Stimulated activated CD8-positive, alpha-beta memory T cell treated with anti-CD3 and anti-CD28 coated beads, Interleukin-4, amount 100 ng/mL, for 48 hours (primary cell): ENCODE results near the gene NFATC4.
"Not testable (repeated sequence)": the region's sequence is repeated elsewhere in the genome, so short reads cannot be mapped to it uniquely, and the experiment has no call there.

Experiments used
- DNase-seq: peaks from one replicate; pipeline ENCODE4 v3.0.0-alpha.2; 2020

The NFATC4 gene

DNA sequence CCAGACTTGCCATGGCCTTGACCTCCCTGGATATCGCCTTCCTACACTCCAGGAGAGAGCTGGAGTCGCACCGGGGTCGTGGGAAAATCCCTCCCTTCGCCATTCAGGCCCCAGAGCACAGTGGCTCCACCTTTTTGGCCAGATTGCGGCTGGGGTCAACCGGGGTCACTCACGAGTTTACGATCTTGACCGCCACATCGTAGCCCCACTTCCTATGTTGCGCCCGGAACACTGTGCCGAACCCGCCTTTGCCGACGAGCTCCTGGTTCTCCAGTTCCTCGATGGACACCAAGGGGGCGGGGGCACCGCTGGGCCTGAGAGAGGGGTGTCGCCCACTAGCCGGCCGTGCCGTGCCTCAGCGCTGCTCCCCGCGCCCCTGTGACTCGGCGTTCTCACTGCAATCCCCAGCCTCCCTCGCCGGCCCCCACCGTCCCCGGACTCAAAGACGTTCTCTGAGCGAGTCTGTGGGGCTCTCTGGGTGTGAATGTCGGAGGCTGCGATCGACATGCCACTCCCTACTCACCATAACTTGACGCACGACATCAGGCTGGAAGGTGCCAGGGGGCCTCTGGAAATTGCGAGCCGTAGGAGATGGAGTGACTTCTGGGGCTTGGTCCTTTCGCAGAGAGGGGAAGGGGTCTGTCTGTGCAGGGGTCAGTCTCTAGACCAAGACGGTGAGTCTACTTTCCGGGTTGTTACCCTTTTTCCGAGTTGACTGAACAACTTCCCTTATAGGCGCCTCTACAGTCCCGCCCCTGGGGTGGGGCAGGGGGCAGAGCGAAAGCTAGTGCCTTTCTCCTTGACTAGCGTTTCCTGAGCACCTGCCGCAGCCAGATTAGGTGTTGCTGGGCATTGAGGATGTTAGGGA is 28.5 kb upstream of the NFATC4 start, which contains the start of gene RIPK3:
RIPK3 (minus strand) TSS at position 708 of the 868 bp plus-strand sequence; CDS start at position 543, 165 bp downstream.
- peak; percentile 77 for DNase-seq

DNA sequence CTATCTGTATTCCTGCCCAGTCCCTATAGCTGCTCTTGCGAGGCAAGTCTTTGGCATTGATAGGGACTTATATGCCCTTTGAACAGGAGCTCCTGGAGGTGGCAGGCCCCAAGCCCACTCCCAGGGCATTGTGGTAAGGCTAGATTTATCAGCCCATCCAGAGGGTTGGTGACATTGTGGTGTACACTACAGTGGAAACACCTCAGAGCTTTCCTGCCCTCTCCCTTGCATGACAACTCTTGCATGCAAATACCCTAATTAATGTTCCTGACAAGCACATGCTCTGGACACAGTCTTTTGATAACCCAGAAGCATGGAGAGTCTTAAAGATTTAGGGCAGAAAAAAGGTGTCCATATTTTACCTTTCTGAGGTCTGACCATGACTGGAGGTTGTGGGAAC is 27.4 kb upstream of the NFATC4 start:
- DNase-seq = no peak

DNA sequence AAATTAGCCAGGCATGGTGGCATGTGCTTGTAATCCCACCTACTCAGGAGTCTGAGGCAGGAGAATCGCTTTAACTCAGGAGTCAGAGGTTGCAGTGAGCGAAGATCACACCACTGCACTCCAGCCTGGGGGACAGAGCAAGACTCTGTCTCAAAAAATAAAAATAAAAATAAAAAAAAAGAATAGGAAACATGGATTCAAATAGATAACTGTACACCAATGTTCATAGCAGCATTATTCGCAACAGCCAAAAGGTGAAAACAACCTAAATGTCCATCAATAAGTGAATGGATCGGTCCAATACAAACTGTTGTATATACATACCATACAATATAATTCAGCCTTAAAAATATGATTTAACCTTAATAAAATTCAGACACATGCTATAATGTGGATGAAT is 25.1 kb upstream of the NFATC4 start:
- no peak for DNase-seq

DNA sequence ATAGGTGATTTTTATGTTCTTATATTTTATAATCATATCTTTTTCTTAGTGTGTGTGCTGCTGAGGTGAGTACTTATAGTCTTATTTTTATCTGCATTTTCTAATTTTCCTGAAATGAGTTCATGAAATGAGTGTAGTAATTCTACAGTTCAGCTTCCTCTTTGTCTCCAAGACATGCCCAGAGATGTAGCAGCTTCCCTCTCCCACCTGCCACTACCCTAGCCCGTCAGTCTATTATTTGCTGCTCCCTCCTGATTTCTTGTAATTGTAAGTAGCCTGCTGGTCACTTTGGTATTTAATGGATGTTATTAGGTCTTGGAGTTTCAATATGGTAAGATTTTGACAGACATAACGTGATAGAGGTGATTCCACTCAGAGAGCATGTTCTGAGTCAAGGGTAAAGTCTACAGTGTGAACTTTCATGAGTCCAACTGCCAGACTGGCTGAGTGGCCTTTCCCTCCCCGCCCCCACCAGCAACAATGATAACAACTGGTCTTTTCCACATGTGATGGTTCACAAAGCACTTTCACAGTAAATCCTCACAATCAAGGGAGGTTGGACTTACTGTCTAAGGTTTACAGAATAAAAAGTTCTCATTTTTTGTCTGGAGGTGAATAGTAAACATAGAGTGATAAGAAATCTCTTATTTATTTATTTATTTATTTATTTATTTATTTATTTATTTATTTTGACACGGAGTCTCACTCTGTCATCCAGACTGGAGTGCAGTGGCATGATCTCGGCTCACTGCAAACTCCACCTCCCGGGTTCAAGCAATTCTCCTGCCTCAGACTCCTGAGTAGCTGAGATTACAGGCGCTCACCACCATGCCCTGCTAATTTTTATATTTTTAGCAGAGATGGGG is 24.0 kb upstream of the NFATC4 start:
- DNase-seq = no peak

DNA sequence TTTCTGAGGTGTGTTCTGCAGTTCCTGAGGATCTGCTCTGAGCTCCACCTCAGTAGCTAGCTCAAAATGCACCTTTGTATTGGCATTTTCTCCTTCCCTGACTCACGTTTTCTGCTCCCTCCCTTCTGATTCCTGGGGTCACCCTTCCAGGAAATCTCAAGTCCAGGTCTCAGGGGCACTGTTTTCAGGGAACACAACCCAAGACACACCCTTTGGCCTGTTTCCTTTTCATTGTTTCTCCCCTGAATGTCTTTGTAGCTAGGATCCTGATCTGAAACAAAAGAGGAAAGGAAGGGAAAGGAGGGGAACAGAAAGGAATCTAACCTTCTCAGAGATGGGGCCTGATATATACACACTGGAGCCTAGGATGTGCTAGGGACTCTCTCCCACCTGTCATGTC is 20.9 kb upstream of the NFATC4 start:
- DNase-seq = no peak

DNA sequence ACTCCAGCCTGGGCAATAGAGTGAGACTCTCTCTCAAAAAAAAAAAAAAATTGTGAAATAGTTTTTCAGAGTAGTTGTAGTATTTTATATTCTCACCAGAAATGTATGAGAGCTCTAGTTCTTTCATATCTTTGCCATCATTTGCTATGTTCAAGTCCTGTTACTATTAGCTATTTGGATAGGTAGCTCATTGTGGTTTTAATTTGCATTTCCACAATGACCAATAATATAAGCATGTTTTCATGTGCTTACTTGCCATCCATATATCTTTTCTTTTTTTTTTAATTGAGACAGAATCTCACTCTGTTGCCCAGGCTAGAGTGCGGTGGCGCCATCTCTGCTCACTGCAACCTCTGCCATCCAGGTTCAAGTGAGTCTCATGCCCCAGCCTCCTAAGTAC is 19.8 kb upstream of the NFATC4 start:
- DNase-seq = no peak

DNA sequence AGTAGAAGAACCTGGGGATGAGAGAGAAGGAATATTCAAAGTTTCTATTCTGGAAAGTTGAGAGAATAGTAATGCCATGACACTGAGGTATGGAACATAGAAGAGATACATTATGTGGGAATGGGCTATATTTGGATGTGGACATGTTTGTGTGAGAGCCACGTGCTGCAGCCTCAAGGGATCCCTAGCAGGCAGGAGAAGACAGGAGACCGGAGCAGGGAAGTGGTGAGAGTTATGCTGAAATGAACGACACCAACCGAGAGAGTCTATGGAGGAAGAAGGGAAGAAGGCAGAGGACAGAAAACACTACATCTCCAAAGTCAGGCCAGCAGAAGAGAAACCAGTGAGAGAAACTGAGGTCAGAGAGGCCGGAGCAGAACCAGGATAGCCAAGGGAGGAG is 18.2 kb upstream of the NFATC4 start:
- no peak for DNase-seq

DNA sequence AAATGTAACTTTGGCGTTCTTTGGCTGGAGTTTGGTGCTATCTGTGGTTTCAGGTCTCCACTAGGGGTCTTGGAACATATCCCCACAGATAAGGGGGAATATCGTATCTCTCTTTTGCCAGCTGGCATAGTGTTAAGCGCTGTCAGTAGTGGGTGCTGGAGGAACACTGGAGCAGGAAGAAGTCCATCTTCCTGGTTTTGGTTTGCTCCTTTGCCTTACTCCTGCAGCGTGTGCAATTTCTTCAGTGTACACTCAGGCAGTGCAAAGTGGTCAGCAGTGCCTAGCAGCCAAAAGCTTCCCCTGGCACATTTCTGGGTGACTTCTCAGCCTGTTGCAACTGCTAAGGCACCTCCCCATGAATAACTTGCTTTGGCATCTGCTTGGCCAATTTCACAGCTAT is 16.5 kb upstream of the NFATC4 start:
- no peak for DNase-seq

DNA sequence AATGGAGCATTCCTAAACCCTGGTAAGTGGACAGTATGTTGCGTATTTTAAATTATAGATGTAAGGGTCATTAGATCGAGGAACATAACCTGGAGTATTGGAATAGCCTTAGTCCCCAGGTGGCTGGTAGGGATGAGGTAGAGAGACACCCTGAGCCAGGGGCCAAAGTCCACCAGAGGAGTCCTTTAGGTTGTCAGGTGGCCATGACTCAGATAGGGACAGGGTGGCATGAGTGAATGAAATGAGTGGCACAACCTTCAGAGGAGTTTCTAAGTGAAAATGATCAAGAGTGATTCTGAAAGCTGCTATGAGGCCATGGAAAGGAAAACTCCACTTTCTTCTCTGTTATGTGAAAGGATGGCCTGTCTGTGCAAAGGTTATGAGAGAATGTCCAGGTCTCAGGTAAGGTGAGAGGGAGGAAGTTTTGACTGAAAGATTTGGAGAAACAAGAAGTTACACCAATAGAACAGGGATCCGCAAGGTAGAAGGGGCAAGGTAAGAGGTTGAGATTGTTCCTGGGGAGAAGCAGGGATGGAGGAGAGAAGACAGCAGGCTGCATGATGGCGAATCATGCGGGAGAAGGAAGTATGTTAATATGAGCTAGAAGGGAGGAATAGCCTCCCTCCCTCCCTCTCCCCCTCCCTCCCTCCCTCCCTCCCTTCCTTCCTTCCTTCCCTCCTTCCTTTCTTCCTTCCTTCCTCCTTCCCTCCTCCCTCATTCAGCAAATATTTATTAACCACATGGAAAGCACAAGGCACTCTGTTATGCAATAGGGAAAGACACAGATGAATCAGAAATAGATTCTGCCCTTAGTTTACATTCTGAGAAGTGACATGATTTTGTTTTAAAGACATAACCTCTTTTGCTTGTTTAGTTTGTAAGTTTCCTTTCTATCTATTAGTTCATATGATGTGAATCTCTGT is 14.2 kb upstream of the NFATC4 start:
- no peak for DNase-seq

DNA sequence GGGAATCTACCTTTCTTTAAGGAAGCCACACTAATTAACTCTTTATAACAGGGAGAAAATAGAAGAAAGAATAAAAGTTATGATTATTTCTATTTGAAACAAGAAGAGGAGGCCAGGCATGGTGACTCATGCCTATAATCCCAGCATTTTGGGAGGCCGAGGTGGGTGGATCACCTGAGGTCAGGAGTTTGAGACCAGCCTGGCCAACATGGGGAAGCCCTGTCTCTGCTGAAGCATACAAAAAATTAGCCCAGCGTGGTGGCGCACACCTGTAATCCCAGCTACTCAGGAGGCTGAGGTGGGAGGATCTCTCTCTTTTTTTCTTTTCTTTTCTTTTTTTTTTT is 13.5 kb upstream of the NFATC4 start:
- not testable (repeated sequence) for DNase-seq

DNA sequence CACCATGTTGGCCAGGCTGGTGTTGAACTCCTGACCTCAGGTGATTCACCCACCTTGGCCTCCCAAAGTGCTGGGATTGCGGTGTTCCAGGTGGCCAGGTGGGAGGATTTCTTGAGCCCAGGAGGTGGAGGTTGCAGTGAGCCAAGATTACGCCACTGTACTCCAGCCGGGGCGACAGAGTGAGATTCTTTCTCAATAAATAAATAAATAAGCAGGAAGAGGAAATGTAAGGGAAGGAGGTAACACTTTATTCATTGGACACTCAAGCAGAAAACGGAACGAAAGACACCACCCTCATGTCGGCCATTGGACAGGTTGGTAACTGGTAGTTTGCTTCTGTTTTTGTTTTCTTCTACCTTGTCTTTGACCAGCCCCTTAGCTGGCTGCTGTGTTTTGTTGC is 13.0 kb upstream of the NFATC4 start:
- DNase-seq = no peak

DNA sequence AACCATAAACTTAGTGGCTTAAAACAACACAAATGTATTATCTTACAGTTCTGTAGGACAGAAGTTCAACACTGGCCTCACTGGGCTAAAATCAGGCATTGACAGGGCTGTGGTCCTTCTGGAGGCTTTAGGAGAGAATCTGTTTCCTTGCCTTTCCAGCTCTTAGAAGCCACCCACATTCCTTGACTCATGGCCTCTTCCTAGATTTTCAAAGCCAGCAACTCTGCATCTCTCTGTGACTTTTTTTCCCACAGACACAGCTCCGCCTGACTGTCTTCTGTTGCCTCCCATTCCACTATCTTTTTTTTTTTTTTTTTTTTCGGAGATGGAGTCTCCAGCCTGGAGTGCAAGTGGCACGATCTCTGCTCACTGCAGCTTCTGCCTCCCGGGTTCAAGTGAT is 11.8 kb upstream of the NFATC4 start:
- no peak for DNase-seq

DNA sequence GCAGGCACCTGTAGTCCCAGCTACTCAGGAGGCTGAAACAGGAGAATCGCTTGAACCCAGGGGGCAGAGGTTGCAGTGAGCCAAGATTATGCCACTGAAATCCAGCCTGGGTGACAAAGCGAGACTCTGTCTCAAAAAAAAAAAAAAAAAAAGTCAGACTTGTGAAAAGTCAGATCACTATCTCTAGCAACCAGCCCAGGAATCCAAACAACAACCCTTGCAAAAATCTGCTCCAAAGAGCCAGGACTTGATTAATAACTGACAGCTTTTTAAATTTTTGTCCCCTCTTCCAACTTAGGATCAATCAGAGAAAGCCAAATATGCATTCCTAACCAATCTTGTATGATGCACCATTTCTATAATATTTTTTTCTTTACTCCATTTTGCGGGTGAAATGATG is 7.7 kb upstream of the NFATC4 start:
- no peak for DNase-seq

DNA sequence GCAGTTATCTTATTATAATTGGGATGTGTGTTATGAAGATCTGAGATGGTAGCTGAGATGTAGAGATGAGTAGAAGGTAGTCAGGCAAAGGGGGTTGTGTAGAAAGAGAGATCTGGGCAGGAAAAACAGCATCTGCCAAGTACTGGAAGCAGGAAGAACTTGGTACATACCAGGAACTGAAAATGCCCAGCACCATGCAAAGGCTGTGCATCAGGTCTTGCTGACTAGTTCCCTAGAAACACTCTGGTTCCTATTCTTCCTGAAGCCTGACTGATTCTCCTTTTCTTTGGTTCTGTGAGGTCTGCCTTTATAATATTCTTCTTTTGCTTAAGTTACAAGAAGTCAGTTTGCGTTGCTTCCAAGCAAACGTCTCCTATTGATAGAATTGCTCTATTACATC is 6.7 kb upstream of the NFATC4 start:
- DNase-seq = no peak

DNA sequence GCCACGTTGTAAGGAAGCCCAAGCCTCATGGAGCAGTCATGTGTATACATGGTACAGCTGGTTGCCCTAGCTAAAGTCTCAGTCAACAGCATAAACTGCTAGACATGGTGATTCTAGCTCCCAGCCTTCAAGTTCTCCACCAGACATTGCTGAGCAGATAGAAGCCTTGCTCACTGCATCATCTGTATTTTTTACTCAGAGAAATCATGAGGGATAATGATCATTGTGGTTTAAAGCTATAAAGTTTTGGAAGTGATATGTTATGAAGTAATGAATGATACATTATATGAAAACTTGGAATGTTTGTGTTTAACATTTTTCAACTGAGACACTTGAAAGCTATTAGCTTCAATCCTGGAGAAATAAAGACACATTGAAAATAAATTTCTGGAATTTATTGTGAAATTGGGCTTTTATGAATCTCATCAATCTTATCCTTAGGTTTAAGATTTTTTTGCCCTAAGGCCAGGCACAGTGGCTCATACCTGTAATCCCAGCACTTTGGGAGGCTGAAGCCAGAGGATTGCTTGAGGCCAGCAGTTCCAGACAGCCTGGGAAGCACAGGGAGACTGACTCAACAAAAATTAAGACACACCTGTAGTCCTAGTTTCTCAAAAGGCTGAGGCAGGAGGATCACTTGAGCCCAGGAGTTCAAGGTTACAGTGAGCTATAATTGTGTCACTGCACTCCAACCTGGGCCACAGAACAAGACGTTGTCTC is 5.6 kb upstream of the NFATC4 start:
- DNase-seq = no peak

DNA sequence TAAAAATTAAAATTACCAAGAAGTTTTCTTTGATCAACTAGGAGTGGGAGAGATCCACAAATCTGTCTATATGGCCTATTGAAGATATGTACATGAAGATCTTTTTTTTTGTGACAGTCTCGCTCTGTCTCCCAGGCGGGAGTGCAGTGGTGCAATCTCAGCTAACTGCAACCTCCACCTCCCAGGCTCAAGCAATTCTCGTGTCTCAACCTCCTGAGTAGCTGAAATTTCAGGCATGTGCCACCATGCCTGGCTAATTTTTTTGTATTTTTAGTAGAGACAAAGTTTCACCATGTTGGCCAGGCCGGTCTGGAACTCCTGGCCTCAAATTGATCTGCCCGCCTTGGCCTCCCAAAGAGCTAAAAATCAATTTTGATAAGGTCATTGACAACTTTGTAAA is 4.6 kb upstream of the NFATC4 start:
- DNase-seq = no peak

DNA sequence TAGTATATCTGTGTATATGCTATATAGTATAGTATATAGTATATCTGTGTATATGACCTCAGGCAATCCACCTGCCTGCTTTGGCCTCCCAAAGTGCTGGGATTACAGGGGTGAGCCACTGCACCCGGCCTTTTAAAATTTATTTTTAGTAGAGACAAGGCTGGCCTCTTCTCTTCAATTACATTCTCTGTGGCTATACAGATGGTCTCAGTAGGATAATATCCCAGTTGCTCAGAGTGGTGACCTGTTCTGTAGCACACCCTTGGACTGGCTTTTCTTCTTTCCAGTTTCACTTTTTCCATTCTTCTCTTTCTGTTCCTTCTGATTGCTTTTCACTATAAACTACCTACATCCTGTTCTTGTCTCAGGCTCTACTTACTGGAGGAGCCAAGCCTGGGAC is 3.1 kb upstream of the NFATC4 start:
- DNase-seq = no peak

DNA sequence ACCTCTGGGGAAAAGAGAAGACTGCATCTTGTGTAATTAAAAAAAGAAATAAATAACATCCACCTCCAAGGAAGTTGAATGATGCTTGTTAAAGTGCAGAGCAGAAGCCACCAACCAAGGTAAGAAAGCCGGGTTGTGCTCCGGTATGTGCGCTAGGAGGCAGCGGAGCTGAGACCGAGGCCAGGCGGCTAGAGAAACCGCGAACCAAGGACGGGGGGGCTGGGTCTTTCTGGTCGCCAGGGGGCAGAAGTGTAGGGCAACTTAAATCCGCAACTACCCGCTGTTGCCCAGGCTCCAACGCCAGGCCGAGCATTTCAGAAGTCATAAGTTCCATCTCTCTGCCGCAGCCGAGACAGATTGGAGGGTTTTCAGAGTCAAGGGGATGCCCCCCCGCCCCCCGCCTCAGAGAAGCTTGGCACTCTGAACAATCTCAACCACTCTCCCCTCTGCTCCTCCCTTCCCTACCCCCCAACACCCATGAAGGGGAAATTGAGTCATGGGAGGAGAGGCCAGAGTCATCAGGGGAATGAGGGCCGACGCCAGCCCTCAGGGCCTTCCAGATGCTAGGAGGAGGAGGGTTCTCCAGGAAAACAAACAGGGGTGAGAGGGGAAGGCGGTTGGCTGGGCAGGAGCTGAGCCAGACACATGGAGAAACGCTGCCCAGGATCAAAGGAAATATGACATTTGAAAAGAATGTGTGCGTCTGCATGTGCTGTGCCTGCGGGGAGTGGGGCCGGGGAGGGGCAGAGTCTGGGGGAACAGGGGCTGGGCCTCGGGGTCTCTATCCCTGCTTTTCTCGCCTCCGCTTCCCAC is 2.2 kb upstream of the NFATC4 start:
- peak; percentile 83 for DNase-seq

DNA sequence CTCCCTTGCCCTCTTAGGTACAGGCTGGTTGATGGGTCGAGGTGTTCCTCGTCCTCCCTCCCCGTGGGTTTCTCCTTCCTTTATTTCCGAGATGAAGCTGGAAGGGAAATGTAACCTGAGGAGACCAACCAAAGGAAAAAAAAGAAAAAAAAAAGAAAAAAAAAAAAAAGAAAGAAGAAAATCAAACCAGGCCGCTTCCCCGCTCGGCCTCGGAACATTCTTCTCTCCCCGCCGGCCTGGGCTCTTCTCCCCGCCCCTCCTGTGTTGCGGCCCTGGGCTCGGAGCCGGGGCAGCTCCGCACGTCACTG is 1.6 kb upstream of the NFATC4 start:
- DNase-seq = no peak

DNA sequence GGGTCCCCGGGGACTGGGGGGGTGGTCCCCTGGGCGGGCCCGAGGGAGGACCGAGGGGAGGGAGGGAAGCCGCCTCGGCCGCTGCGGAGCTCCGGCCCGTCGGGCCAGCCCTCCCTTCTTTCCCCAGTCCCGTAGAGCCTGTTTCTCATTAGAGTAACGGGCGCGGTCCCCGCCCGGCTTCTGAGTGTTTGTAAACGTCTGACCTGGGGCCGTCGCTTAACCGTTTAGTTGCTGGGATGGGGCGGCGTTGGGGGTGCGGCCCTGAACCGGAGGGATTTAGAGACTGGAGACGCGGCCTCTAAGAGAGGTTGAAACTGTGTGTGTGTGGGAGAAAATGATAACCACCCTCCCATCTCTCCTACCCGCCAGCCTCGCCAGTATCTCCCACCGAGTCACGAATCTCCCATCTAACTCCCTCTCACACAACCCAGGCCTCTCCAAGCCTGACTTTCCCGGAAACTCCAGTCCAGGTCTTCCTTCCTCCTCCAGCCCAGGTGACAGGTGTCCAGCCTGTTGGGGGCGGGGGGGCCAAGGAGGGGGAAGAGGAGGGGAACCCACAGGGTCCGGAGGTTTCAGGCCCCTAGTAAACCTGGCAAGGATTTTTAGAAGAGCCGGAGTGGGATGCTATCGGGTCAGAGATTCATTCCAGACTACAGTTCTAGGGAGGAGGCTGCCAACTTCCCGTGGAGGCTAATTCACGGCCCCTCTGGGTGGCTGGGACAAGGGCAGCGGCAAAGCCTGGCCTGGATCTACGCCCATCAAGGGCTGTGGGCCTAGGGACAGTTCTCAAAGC is 1.1 kb upstream of the NFATC4 start:
- DNase-seq = peak; percentile 59

DNA sequence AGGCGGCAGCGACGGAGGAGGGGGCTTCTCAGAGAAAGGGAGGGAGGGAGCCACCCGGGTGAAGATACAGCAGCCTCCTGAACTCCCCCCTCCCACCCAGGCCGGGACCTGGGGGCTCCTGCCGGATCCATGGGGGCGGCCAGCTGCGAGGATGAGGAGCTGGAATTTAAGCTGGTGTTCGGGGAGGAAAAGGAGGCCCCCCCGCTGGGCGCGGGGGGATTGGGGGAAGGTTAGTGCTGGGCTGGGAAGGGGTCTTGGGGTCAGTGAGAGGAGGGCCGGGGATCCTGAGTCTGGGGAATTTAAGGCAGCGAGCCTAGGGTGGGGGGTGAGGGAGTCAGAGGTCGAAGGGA is 203 bp downstream of the NFATC4 start:
- no peak for DNase-seq
